Adrenal gland (tissue), 12 donors: ENCODE results near the gene WSCD2. TPM values are rescaled to one million over a fixed set of nuclear protein-coding genes. Genes with fewer than 3 reads are reported as not detected.

Experiments used
- DNase-seq, 7 donors: peaks; one replicate each; pipeline ENCODE4 v3.0.0-alpha.2; 2019 to 2020
- H3K27ac ChIP-seq, 5 donors: fragments of 200-600 bp; sonication (generic) in 4 of 5; 1 replicate in 3 of 5; 2 replicates in 2 of 5; pipeline versions ENCODE4 v1.5.1 to v1.8.0; 2016 to 2020; ENCODE audit warnings: mild to moderate bottlenecking in 1 of 5
- H3K27me3 ChIP-seq: fragments of 200-600 bp; 2 replicates; pipeline ENCODE4 v1.8.0; 2021
- H3K36me3 ChIP-seq, 2 donors: fragments of 200-600 bp; replicated peaks in 1 of 2; 1 replicate in 1 of 2; 2 replicates in 1 of 2; pipeline versions ENCODE4 v1.5.1 to v1.8.0; 2018 to 2022
- H3K4me1 ChIP-seq, 2 donors: fragments of 200-600 bp; replicated peaks in 1 of 2; 1 replicate in 1 of 2; 2 replicates in 1 of 2; pipeline versions ENCODE4 v1.5.1 to v1.8.0; 2018 to 2021
- H3K4me3 ChIP-seq, 4 donors: fragments of 200-600 bp; sonication (generic) in 3 of 4; one replicate each; pipeline ENCODE4 v1.5.1; 2016 to 2018
- H3K9me3 ChIP-seq, 3 donors: fragments of 200-600 bp; sonication (generic) in 1 of 3; replicated peaks in 1 of 3; 1 replicate in 2 of 3; 2 replicates in 1 of 3; pipeline versions ENCODE4 v1.5.1 to v1.8.0; 2016 to 2021
- CTCF ChIP-seq, 6 experiments: fragments of 450-650 bp in 4 of 6; fragments of 200-600 bp in 2 of 6; sonication (generic) in 1 of 6; IDR thresholded peaks; 1 replicate in 5 of 6; 2 replicates in 1 of 6; pipeline versions ENCODE4 v1.5.1 to v1.8.0; 2016 to 2021; ENCODE audit warnings: antibody characterized with exemption in 6 of 6, mild to moderate bottlenecking in 2 of 6, moderate library complexity in 1 of 6
- POLR2A ChIP-seq, 2 donors: fragments of 450-650 bp; IDR thresholded peaks; one replicate each; pipeline ENCODE4 v1.6.1; 2017; ENCODE audit warnings: antibody characterized with exemption in 2 of 2, mild to moderate bottlenecking in 2 of 2, moderate library complexity in 1 of 2
- WGBS, 4 donors: extraction: QIAGEN DNeasy Blood & Tissue Kit in 2 of 4; methylation state at CpG; one replicate each; pipeline versions ENCODE4 v1.1.5 to v1.1.7; 2013 to 2017; 5-methylcytosine and 5-hydroxymethylcytosine counted together
- intact Hi-C, 2 donors: fragments of 100-400 bp; cut with DNase I; formaldehyde crosslinking; loops; one replicate each; pipeline versions ENCODE4 v1.14.1 to v1.15.0; 2022 to 2023
- polyA plus RNA-seq, 3 donors: library from polyadenylated mRNA; stranded (reverse); fragments of 200-250 nt in 2 of 3; fragments of 350-450 nt in 1 of 3; fragmentation: Illumina TruSeq in 1 of 3; extraction: RNeasy Lipid Tissue Mini Kit (QIAGEN cat#74804) in 1 of 3; gene quantifications; one replicate each; pipeline ENCODE4 v1.2.3, GENCODE V29; 2013 to 2014
- total RNA-seq, 9 donors: library from RNA; depleted of rRNA in 4 of 9; stranded (reverse); fragments of >200 nt in 4 of 9; fragments of 120-200 nt in 1 of 9; fragmentation: NEBNext Ultra II Directional in 1 of 9; extraction: Animal tissue kit (Norgen Biotek cat#: 25700) in 1 of 9; gene quantifications; one replicate each; pipeline versions ENCODE4 v1.1.0 to v1.2.4, GENCODE V29; 2013 to 2023
- donor health status: healthy with polysubstance abuse.
- donor health status: Bipolar disorder and iron deficiency.
- donor health status: DM: yes; HTN: yes; CAD: no.
- donor health status: DM: no; HTN: no; CAD: no.
- donor health status: DM: no; HTN: no; CAD: no.
- donor health status: DM: yes; HTN: yes; CAD: no.

The WSCD2 gene
- total and polyA plus RNA-seq, 12 donors, result 0.18 to 2.9 (median 0.69) TPM

- no peak for TF ChIP-seq POLR2A (IDR thresholded peaks at IDR 0.05)
- TF ChIP-seq CTCF (IDR thresholded peaks at IDR 0.05), result no peak
- no peaks in the 10 kb centered on the region for H3K27me3 ChIP-seq
- 32 to 60% (median 54%) methylated on average over 3 of the region's 3 CpGs for WGBS, 4 donors
- intact Hi-C loops, result no loop called here
- H3K27ac ChIP-seq, result no peak overlapping the region
- H3K4me3 ChIP-seq, result no peak overlapping the region
- no peaks in the 10 kb centered on the region for H3K36me3 ChIP-seq
- H3K9me3 ChIP-seq, result peaks cover 0 to 7% (median 0%) of the 10 kb centered on the region in 3 donors
- DNase-seq, result no peak
- H3K4me1 ChIP-seq, result no peaks in the 10 kb centered on the region
Measured at GRCh38 chr12:108257004-108257403, 127.9 kb downstream of the WSCD2 start.

- Histone ChIP-seq H3K36me3 (no peaks in the 10 kb centered on the region), H3K27ac (no peak overlapping the region), H3K4me3 (no peak overlapping the region), H3K27me3 (no peaks in the 10 kb centered on the region), H3K4me1 (no peaks in the 10 kb centered on the region), H3K9me3 (peaks cover 0 to 7% (median 0%) of the 10 kb centered on the region in 3 donors)
- WGBS, 4 donors, result 72 to 82% (median 77%) methylated on average over 4 of the region's 4 CpGs
- DNase-seq, result no peak
- intact Hi-C loops, result no loop called here
- no peak for TF ChIP-seq CTCF (IDR thresholded peaks at IDR 0.05)
- TF ChIP-seq POLR2A (IDR thresholded peaks at IDR 0.05), result no peak
Measured at GRCh38 chr12:108257610-108258106, 128.6 kb downstream of the WSCD2 start.

GRCh38 chr12:108260039-108260438 is 131.0 kb downstream of the WSCD2 start:
- no peak overlapping the region for H3K4me3 ChIP-seq
- 43 to 63% (median 49%) methylated on average over 3 of the region's 3 CpGs for WGBS, 4 donors
- no peaks in the 10 kb centered on the region for H3K36me3 ChIP-seq
- intact Hi-C loops, result no loop called here
- H3K27me3 ChIP-seq, result peaks cover 5% of the 10 kb centered on the region
- no peak for DNase-seq
- no peak for TF ChIP-seq POLR2A (IDR thresholded peaks at IDR 0.05)
- no peak for TF ChIP-seq CTCF (IDR thresholded peaks at IDR 0.05)
- H3K4me1 ChIP-seq, result no peaks in the 10 kb centered on the region
- H3K27ac ChIP-seq, result no peak overlapping the region
- peaks cover 0 to 7% (median 0%) of the 10 kb centered on the region in 3 donors for H3K9me3 ChIP-seq

- intact Hi-C loops, result no loop called here
- DNase-seq, result no peak
- H3K4me3 ChIP-seq, result no peak overlapping the region
Measured at GRCh38 chr12:108260969-108261368, 131.9 kb downstream of the WSCD2 start.

More at GRCh38 chr12:108260969-108261368, 131.9 kb downstream of the WSCD2 start:
- H3K9me3 ChIP-seq, result peaks cover 0 to 7% (median 0%) of the 10 kb centered on the region in 3 donors
- no peaks in the 10 kb centered on the region for H3K4me1 ChIP-seq
- H3K27me3 ChIP-seq, result peaks cover 5% of the 10 kb centered on the region
- H3K27ac ChIP-seq, result no peak overlapping the region
- TF ChIP-seq POLR2A (IDR thresholded peaks at IDR 0.05) (no peak), CTCF (IDR thresholded peaks at IDR 0.05) (no peak)
- no peaks in the 10 kb centered on the region for H3K36me3 ChIP-seq
